H9 (cell line): ENCODE results near the gene LRRK1. TPM values are rescaled to one million over a fixed set of nuclear protein-coding genes. Genes with fewer than 3 reads are reported as not detected.

ENCODE experiments used
- DNase-seq: peaks from one replicate; pipeline ENCODE4 v3.0.0-alpha.2; 2017
- H2AFZ ChIP-seq: one replicate; pipeline ENCODE4 v1.6.1; 2013; ENCODE audit warnings: mild to moderate bottlenecking, low read length, control low read depth, moderate library complexity
- H2AK5ac ChIP-seq: 2 replicates; pipeline ENCODE4 v1.6.1; 2013; ENCODE audit warnings: low read length, control low read depth, mixed read lengths; ENCODE audit not compliant: insufficient read length
- H2BK120ac ChIP-seq: one replicate; pipeline ENCODE4 v1.6.1; 2013; ENCODE audit warnings: low read depth, mild to moderate bottlenecking, low read length, control low read depth, inconsistent platforms; ENCODE audit not compliant: poor library complexity, severe bottlenecking
- H2BK12ac ChIP-seq: 2 replicates; pipeline ENCODE4 v1.6.1; 2013; ENCODE audit warnings: low read length, control low read depth, mixed read lengths, low read depth; ENCODE audit not compliant: insufficient read length
- H2BK15ac ChIP-seq: 2 replicates; pipeline ENCODE4 v1.6.1; 2013; ENCODE audit warnings: low read depth, low read length, control low read depth
- H2BK20ac ChIP-seq: one replicate; pipeline ENCODE4 v1.6.1; 2013; ENCODE audit warnings: low read depth, mild to moderate bottlenecking, low read length, control low read depth, inconsistent platforms; ENCODE audit not compliant: poor library complexity, severe bottlenecking
- H2BK5ac ChIP-seq: 2 replicates; pipeline ENCODE4 v1.6.1; 2013; ENCODE audit warnings: low read length, control low read depth, mixed read lengths; ENCODE audit not compliant: insufficient read length
- H3K14ac ChIP-seq: 2 replicates; pipeline ENCODE4 v1.6.1; 2013; ENCODE audit warnings: low read length, control low read depth; ENCODE audit not compliant: insufficient read depth
- H3K18ac ChIP-seq: 2 replicates; pipeline ENCODE4 v1.6.1; 2013; ENCODE audit warnings: low read depth, mild to moderate bottlenecking, mixed read lengths, low read length, control low read depth; ENCODE audit not compliant: insufficient read length
- H3K23ac ChIP-seq: 2 replicates; pipeline ENCODE4 v1.6.1; 2013; ENCODE audit warnings: low read length, control low read depth, mixed read lengths, low read depth; ENCODE audit not compliant: insufficient read length
- H3K23me2 ChIP-seq: 2 replicates; pipeline ENCODE4 v1.6.1; 2013; ENCODE audit warnings: low read depth, mild to moderate bottlenecking, mixed read lengths, low read length, control low read depth; ENCODE audit not compliant: insufficient read length, poor library complexity, severe bottlenecking
- H3K27ac ChIP-seq: 2 replicates; pipeline ENCODE4 v1.5.1; 2013; ENCODE audit warnings: low read length, control low read depth, mixed read lengths, low read depth; ENCODE audit not compliant: insufficient read length
- H3K27me3 ChIP-seq: 2 replicates; pipeline ENCODE4 v1.6.1; 2013; ENCODE audit warnings: low read length, control low read depth, inconsistent platforms; ENCODE audit not compliant: insufficient read depth
- H3K4ac ChIP-seq: 2 replicates; pipeline ENCODE4 v1.6.1; 2013; ENCODE audit warnings: low read depth, mild to moderate bottlenecking, control low read depth, inconsistent platforms, low read length, moderate library complexity
- H3K4me1 ChIP-seq: 2 replicates; pipeline ENCODE4 v1.6.1; 2013; ENCODE audit warnings: low read length, control low read depth, inconsistent platforms; ENCODE audit not compliant: insufficient read depth
- H3K4me2 ChIP-seq: 2 replicates; pipeline ENCODE4 v1.6.1; 2013; ENCODE audit warnings: low read length, control low read depth, mixed read lengths; ENCODE audit not compliant: insufficient read length, insufficient read depth
- H3K56ac ChIP-seq: 2 replicates; pipeline ENCODE4 v1.6.1; 2013; ENCODE audit warnings: low read depth, mild to moderate bottlenecking, mixed read lengths, low read length, control low read depth; ENCODE audit not compliant: insufficient read length
- H3K79me1 ChIP-seq: 2 replicates; pipeline ENCODE4 v1.6.1; 2013; ENCODE audit warnings: low read depth, mild to moderate bottlenecking, moderate library complexity, low read length, control low read depth, inconsistent platforms; ENCODE audit not compliant: insufficient read depth, poor library complexity, severe bottlenecking
- H3K79me2 ChIP-seq: 2 replicates; pipeline ENCODE4 v1.6.1; 2013; ENCODE audit warnings: low read length, control low read depth, inconsistent platforms; ENCODE audit not compliant: insufficient read depth
- H3K9ac ChIP-seq: 2 replicates; pipeline ENCODE4 v1.6.1; 2013; ENCODE audit warnings: low read length, control low read depth, mixed read lengths; ENCODE audit not compliant: insufficient read length; ENCODE audit errors: extremely low read depth
- H3K9me3 ChIP-seq: one replicate; pipeline ENCODE4 v1.6.1; 2013; ENCODE audit warnings: low read depth, low read length, inconsistent platforms; ENCODE audit not compliant: control insufficient read depth
- H3T11ph ChIP-seq: one replicate; pipeline ENCODE4 v1.6.1; 2013; ENCODE audit warnings: mild to moderate bottlenecking, low read length, control low read depth, inconsistent platforms
- H4K20me1 ChIP-seq: one replicate; pipeline ENCODE4 v1.6.1; 2013; ENCODE audit not compliant: control insufficient read depth, insufficient read length, insufficient read depth
- H4K5ac ChIP-seq: 2 replicates; pipeline ENCODE4 v1.6.1; 2013; ENCODE audit warnings: low read depth, mild to moderate bottlenecking, mixed read lengths, low read length, control low read depth; ENCODE audit not compliant: insufficient read length
- H4K8ac ChIP-seq: replicated peaks from 2 replicates; pipeline ENCODE4 v1.6.1; 2013; ENCODE audit warnings: low read length, control low read depth, mixed read lengths, low read depth; ENCODE audit not compliant: insufficient read length
- H4K91ac ChIP-seq: 2 replicates; pipeline ENCODE4 v1.6.1; 2013; ENCODE audit warnings: low read depth, mild to moderate bottlenecking, moderate library complexity, mixed read lengths, low read length, control low read depth; ENCODE audit not compliant: insufficient read length
- H3K27ac Mint-ChIP-seq, 3 experiments: 2 replicates in 2 of 3; 3 replicates in 1 of 3; pipeline ENCODE4 v1.8.0; 2020 to 2021; ENCODE audit warnings: mixed read lengths in 3 of 3, mild to moderate bottlenecking in 1 of 3, moderate library complexity in 1 of 3
- H3K27me3 Mint-ChIP-seq: 2 replicates; pipeline ENCODE4 v1.8.0; 2021; ENCODE audit warnings: low read depth, mild to moderate bottlenecking, moderate library complexity, mixed read lengths
- H3K36me3 Mint-ChIP-seq, 3 experiments: 2 replicates in 2 of 3; 3 replicates in 1 of 3; pipeline ENCODE4 v1.8.0; 2020 to 2021; ENCODE audit warnings: low read depth in 3 of 3, mixed read lengths in 3 of 3; ENCODE audit not compliant: insufficient read depth in 1 of 3
- H3K4me1 Mint-ChIP-seq, 2 experiments: 2 replicates each; pipeline ENCODE4 v1.8.0; 2020; ENCODE audit warnings: mixed read lengths in 2 of 2
- H3K4me3 Mint-ChIP-seq, 2 experiments: 2 replicates in 1 of 2; 3 replicates in 1 of 2; pipeline ENCODE4 v1.8.0; 2020 to 2021; ENCODE audit warnings: mild to moderate bottlenecking in 2 of 2, mixed read lengths in 2 of 2, moderate library complexity in 1 of 2
- H3K9me3 Mint-ChIP-seq, 2 experiments: 2 replicates in 1 of 2; 3 replicates in 1 of 2; pipeline ENCODE4 v1.8.0; 2020; ENCODE audit warnings: mild to moderate bottlenecking in 2 of 2, mixed read lengths in 2 of 2, moderate library complexity in 1 of 2
- WGBS: extraction: QIAGEN DNeasy Blood & Tissue Kit; methylation state at CpG from one replicate; pipeline ENCODE4 v1.1.7; 2013; ENCODE audit warnings: missing lambda C conversion rate, low lambda C conversion rate, mixed read lengths; ENCODE audit not compliant: insufficient read length; ENCODE audit errors: extremely low coverage; 5-methylcytosine and 5-hydroxymethylcytosine counted together
- total RNA-seq: library from RNA; stranded (reverse); gene quantifications from 2 replicates; pipeline ENCODE4 v1.2.1, GENCODE V29; 2021
- TF ChIP-seq, protein P1 (sequence below): fragments of 200-600 bp; sonication (generic); conservative IDR thresholded peaks from 3 replicates; pipeline ENCODE4 v1.8.0; 2021; ENCODE audit warnings: antibody characterized with exemption, mild to moderate bottlenecking

The LRRK1 gene
- total RNA-seq, 1 experiment from 2014 or later: 4.0 TPM

- TF ChIP-seq, protein P1, sequence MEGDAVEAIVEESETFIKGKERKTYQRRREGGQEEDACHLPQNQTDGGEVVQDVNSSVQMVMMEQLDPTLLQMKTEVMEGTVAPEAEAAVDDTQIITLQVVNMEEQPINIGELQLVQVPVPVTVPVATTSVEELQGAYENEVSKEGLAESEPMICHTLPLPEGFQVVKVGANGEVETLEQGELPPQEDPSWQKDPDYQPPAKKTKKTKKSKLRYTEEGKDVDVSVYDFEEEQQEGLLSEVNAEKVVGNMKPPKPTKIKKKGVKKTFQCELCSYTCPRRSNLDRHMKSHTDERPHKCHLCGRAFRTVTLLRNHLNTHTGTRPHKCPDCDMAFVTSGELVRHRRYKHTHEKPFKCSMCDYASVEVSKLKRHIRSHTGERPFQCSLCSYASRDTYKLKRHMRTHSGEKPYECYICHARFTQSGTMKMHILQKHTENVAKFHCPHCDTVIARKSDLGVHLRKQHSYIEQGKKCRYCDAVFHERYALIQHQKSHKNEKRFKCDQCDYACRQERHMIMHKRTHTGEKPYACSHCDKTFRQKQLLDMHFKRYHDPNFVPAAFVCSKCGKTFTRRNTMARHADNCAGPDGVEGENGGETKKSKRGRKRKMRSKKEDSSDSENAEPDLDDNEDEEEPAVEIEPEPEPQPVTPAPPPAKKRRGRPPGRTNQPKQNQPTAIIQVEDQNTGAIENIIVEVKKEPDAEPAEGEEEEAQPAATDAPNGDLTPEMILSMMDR: no peak
- no peak overlapping the region for H4K91ac ChIP-seq
- no peak overlapping the region for H2BK5ac ChIP-seq
- H2BK12ac ChIP-seq: no peak overlapping the region
- H2BK20ac ChIP-seq: no peak overlapping the region
- H3K4me1 Mint-ChIP-seq: no peaks in the 10 kb centered on the region
- H3K27ac Mint-ChIP-seq: no peak overlapping the region
- WGBS: no CpG with 5 or more reads among the region's 10 CpGs
- no peak overlapping the region for H3K4ac ChIP-seq
- no peak overlapping the region; the same call in 1 of the 2 replicates for H3K14ac ChIP-seq
- no peak overlapping the region for H4K8ac ChIP-seq
- H3K79me1 ChIP-seq: no peaks in the 10 kb centered on the region
- DNase-seq: no peak
- H3K4me1 ChIP-seq: no peaks in the 10 kb centered on the region
- no peaks in the 10 kb centered on the region for H3K23me2 ChIP-seq
- H3K27ac ChIP-seq: no peak overlapping the region
- H3K27me3 ChIP-seq: no peaks in the 10 kb centered on the region
- H3K9me3 Mint-ChIP-seq: no peaks in the 10 kb centered on the region
- H2BK15ac ChIP-seq: no peak overlapping the region
- no peak overlapping the region for H2AK5ac ChIP-seq
- H3K79me2 ChIP-seq: no peaks in the 10 kb centered on the region
- H3K9ac ChIP-seq: no peak overlapping the region
- no peak overlapping the region for H3K56ac ChIP-seq
- no peak overlapping the region for H2BK120ac ChIP-seq
- H4K20me1 ChIP-seq: no peaks in the 10 kb centered on the region
- no peaks in the 10 kb centered on the region for H3K27me3 Mint-ChIP-seq
- no peak overlapping the region for H2AFZ ChIP-seq
- H3K36me3 Mint-ChIP-seq: no peaks in the 10 kb centered on the region
- H3K23ac ChIP-seq: no peak overlapping the region
- no peaks in the 10 kb centered on the region for H3K9me3 ChIP-seq
- H3K18ac ChIP-seq: no peak overlapping the region
- no peak overlapping the region for H3K4me3 Mint-ChIP-seq
- no peak overlapping the region for H3T11ph ChIP-seq
- H4K5ac ChIP-seq: no peak overlapping the region
- H3K4me2 ChIP-seq: no peak overlapping the region
These were observed 22.4 kb downstream of the LRRK1 start for GRCh38 chr15:100941536-100941935.
